Measurements from ENCODE around the gene TBX2. TPM values are rescaled to one million over a fixed set of nuclear protein-coding genes. Genes with fewer than 3 reads are reported as not detected.

The TBX2 gene
- total and polyA plus RNA-seq, 2 of the 13 experiments (the other 11 are each of a cell fraction or from before 2014, with no cell fraction given): 2.8 to 15.3 TPM

- TF ChIP-seq BCL3 (CRISPR knock-in tag; IDR thresholded peaks at IDR 0.05) (no peak; the same call in 1 of the 2 replicates), ZNF546 (CRISPR knock-in tag; conservative IDR thresholded peaks at IDR 0.05) (0 out of 2 replicates have a peak, but pooled peaks have one; percentile 64), ZNF609 (CRISPR knock-in tag; IDR thresholded peaks at IDR 0.05; ENCODE audit: borderline replicate concordance) (peak; percentile 84), FOXP4 (CRISPR knock-in tag; IDR thresholded peaks at IDR 0.05) (peak; percentile 89), ZNF552 (CRISPR knock-in tag; IDR thresholded peaks at IDR 0.05; ENCODE audit: borderline replicate concordance) (0 out of 2 replicates have a peak, but pooled peaks have one; percentile 8), NFRKB (IDR thresholded peaks at IDR 0.05) (no peak), SRSF1 (optimal IDR thresholded peaks at IDR 0.05; ENCODE audit: low read depth, low read length) (peak; percentile 98), FLYWCH1 (CRISPR knock-in tag; IDR thresholded peaks at IDR 0.05) (no peak), MYNN (CRISPR knock-in tag; IDR thresholded peaks at IDR 0.05; ENCODE audit: low read depth) (no peak), MEIS1 (CRISPR knock-in tag; IDR thresholded peaks at IDR 0.05; ENCODE audit: borderline replicate concordance) (peak; percentile 78; the same call in 1 of the 2 replicates), ZEB1 (IDR thresholded peaks at IDR 0.05; ENCODE audit: insufficient replicate concordance, low read depth) (peak; percentile 18), FOXO4 (CRISPR knock-in tag; conservative IDR thresholded peaks at IDR 0.05) (no peak), ASH2L (IDR thresholded peaks at IDR 0.05; ENCODE audit: insufficient read length, low read depth, low read length) (peak; percentile 48), MBNL3 (CRISPR knock-in tag; conservative IDR thresholded peaks at IDR 0.05) (no peak), NBN (conservative IDR thresholded peaks at IDR 0.05) (no peak), EHMT2 (IDR thresholded peaks at IDR 0.05; ENCODE audit: borderline replicate concordance, low read depth, low read length) (no peak), DNMT3B (CRISPR knock-in tag; conservative IDR thresholded peaks at IDR 0.05) (no peak), ZFAT (CRISPR knock-in tag; conservative IDR thresholded peaks at IDR 0.05) (no peak), ZKSCAN8 (CRISPR knock-in tag; IDR thresholded peaks at IDR 0.05; ENCODE audit: borderline replicate concordance) (peak; percentile 49; the same call in 1 of the 2 replicates)
Observed at GRCh38 chr17:61393904-61394629, 5.6 kb upstream of the TBX2 start (continued).
